HepG2 (cell line): ENCODE data around the gene IQSEC1. TPM values are rescaled to one million over a fixed set of nuclear protein-coding genes. Genes with fewer than 3 reads are reported as not detected.

Source experiments
- ATAC-seq: fragments of 200-7000 bp; cut with Tn5 transposase; 3 replicates; pipeline ENCODE4 v1.9.1; 2020; ENCODE audit warnings: mild to moderate bottlenecking, moderate library complexity
- BruUV-seq: library from RNA; stranded (reverse); fragments of 400-500 nt; replicated peaks from 2 replicates; lab custom pipeline; 2021; lab: Mats Ljungman, UMichigan
- CTCF ChIA-PET: fragments of 300-600 bp; formaldehyde crosslinking; extraction: SDS; loops from one replicate; lab custom pipeline; 2021; ENCODE audit warnings: low total read pairs, inconsistent platforms, low intra/inter-chr PET ratio; lab: Yijun Ruan, JAX
- POLR2A ChIA-PET: fragments of 350-600 bp; sonication (Branson Sonifier 250); formaldehyde crosslinking; loops from one replicate; lab custom pipeline; 2020; ENCODE audit warnings: antibody characterized with exemption, inconsistent platforms; lab: Yijun Ruan, JAX
- DNase-seq: peaks from one replicate; pipeline ENCODE4 v3.0.0-alpha.2; 2015; ENCODE audit warnings: low spot score
- FAIRE-seq: peaks from 3 replicates; lab custom pipeline; 2011; peaks lifted over from hg19 to GRCh38; lab: Jason Lieb, UNC
- H2AFZ ChIP-seq: one replicate; pipeline ENCODE4 v1.6.1; 2011; ENCODE audit warnings: low read length, inconsistent platforms
- H3K27ac ChIP-seq: fragments of 300-600 bp; 3 replicates; pipeline ENCODE4 v1.8.0; 2011; ENCODE audit warnings: mixed run types, mild to moderate bottlenecking, mixed read lengths, low read length, inconsistent platforms; ENCODE audit not compliant: insufficient read depth; ENCODE audit errors: extremely low read length
- H3K27me3 ChIP-seq, 2 experiments: fragments of 200-600 bp in 1 of 2; 2 replicates in 1 of 2; 3 replicates in 1 of 2; pipeline versions ENCODE4 v1.6.0 to v1.8.0; 2011; ENCODE audit warnings: low read length in 2 of 2, mild to moderate bottlenecking in 2 of 2, moderate library complexity in 2 of 2, inconsistent platforms in 1 of 2; ENCODE audit not compliant: insufficient read depth in 2 of 2, control insufficient read depth in 1 of 2
- H3K36me3 ChIP-seq, 2 experiments: fragments of 200-600 bp in 1 of 2; replicated peaks in 1 of 2; 2 replicates in 1 of 2; 3 replicates in 1 of 2; pipeline versions ENCODE4 v1.5.1 to v1.8.0; 2011; ENCODE audit warnings: low read length in 2 of 2, inconsistent platforms in 1 of 2; ENCODE audit not compliant: insufficient read depth in 2 of 2, control insufficient read depth in 1 of 2
- H3K4me1 ChIP-seq: 2 replicates; pipeline ENCODE4 v1.5.1; 2012; ENCODE audit warnings: low read length, inconsistent platforms; ENCODE audit not compliant: insufficient read depth
- H3K4me2 ChIP-seq: 2 replicates; pipeline ENCODE4 v1.6.0; 2011; ENCODE audit warnings: low read depth, low read length, inconsistent platforms
- H3K4me3 ChIP-seq, 3 experiments: fragments of 200-600 bp in 1 of 3; sonication (generic), shearing (Covaris generic) in 1 of 3; replicated peaks in 1 of 3; 2 replicates each; pipeline ENCODE4 v1.5.1; 2011 to 2016; ENCODE audit warnings: low read length in 3 of 3, inconsistent platforms in 2 of 3, low read depth in 2 of 3, mild to moderate bottlenecking in 2 of 3, control low read depth in 1 of 3, mixed read lengths in 1 of 3; ENCODE audit not compliant: insufficient read depth in 1 of 3
- H3K79me2 ChIP-seq: one replicate; pipeline ENCODE4 v1.6.1; 2011; ENCODE audit warnings: low read length, inconsistent platforms; ENCODE audit not compliant: insufficient read depth
- H3K9ac ChIP-seq: 2 replicates; pipeline ENCODE4 v1.6.0; 2011; ENCODE audit warnings: mild to moderate bottlenecking, low read depth, low read length, inconsistent platforms; ENCODE audit not compliant: insufficient read depth
- H3K9me3 ChIP-seq: 2 replicates; pipeline ENCODE4 v1.5.1; 2012; ENCODE audit warnings: mild to moderate bottlenecking, low read length
- H4K20me1 ChIP-seq: 2 replicates; pipeline ENCODE4 v1.6.0; 2011; ENCODE audit warnings: inconsistent platforms, mild to moderate bottlenecking, low read length, moderate library complexity; ENCODE audit not compliant: insufficient read depth
- AGO2 ChIP-seq: fragments of 200-400 bp; formaldehyde crosslinking; optimal IDR thresholded peaks from 2 replicates; pipeline ENCODE3; 2017; ENCODE audit warnings: mild to moderate bottlenecking, low read depth, low read length, moderate library complexity
- ATAD3A ChIP-seq: sonication (generic); formaldehyde crosslinking; IDR thresholded peaks from 2 replicates; pipeline ENCODE4 v1.4.0; 2020; ENCODE audit warnings: missing genetic modification reagents
- DZIP1 ChIP-seq: sonication (generic); formaldehyde crosslinking; IDR thresholded peaks from 2 replicates; pipeline ENCODE4 v1.5.0; 2020; ENCODE audit warnings: mild to moderate bottlenecking, missing genetic modification reagents
- ELF4 ChIP-seq: sonication (generic); formaldehyde crosslinking; IDR thresholded peaks from 2 replicates; pipeline ENCODE4 v1.5.0; 2020; ENCODE audit warnings: missing genetic modification reagents, mild to moderate bottlenecking, moderate library complexity, borderline replicate concordance
- JUND ChIP-seq: sonication (generic); formaldehyde crosslinking; IDR thresholded peaks from 2 replicates; pipeline ENCODE4 v1.8.0; 2022; ENCODE audit warnings: mild to moderate bottlenecking, missing genetic modification reagents
- MAFK ChIP-seq, 2 experiments: IDR thresholded peaks in 1 of 2; conservative IDR thresholded peaks in 1 of 2; 2 replicates each; pipeline ENCODE4 v1.6.1; 2011; ENCODE audit warnings: improper control_type of control experiment in 2 of 2, low read length in 2 of 2
- ZNF12 ChIP-seq: sonication (generic); formaldehyde crosslinking; IDR thresholded peaks from 2 replicates; pipeline ENCODE4 v1.5.0; 2020; ENCODE audit warnings: missing genetic modification reagents
- ZNF550 ChIP-seq: sonication (generic); formaldehyde crosslinking; IDR thresholded peaks from 2 replicates; pipeline ENCODE4 v1.4.0; 2020; ENCODE audit warnings: mild to moderate bottlenecking, missing genetic modification reagents, borderline replicate concordance
- ZNF709 ChIP-seq: sonication (generic); formaldehyde crosslinking; IDR thresholded peaks from 2 replicates; pipeline ENCODE4 v1.5.0; 2020; ENCODE audit warnings: mild to moderate bottlenecking, missing genetic modification reagents
- WGBS: methylation state at CpG from one replicate; pipeline ENCODE4 v1.1.6; 2017; ENCODE audit warnings: low lambda C conversion rate; 5-methylcytosine and 5-hydroxymethylcytosine counted together
- in situ Hi-C: cut with HindIII; loops from 2 replicates; pipeline ENCODE4 v1.10.0; 2017; ENCODE audit warnings: low pct_unique_long_range_greater_than_20kb; ENCODE audit not compliant: extremely low pct_ligation_motif_present
- intact Hi-C: fragments of 100-400 bp; cut with micrococcal nuclease; formaldehyde crosslinking; loops from one replicate; pipeline ENCODE4 v1.10.0; 2022; ENCODE audit not compliant: unreplicated experiment
- polyA plus RNA-seq, 8 experiments: library from polyadenylated mRNA; depleted of rRNA in 3 of 8; stranded (reverse) in 7 of 8; unstranded in 1 of 8; fragments of >200 nt; fragmentation: Illumina TruSeq in 4 of 8; extraction: Trizol in 4 of 8; gene quantifications; 2 replicates each; pipeline versions ENCODE4 v1.2.1 to v1.2.3, GENCODE V29; 2011 to 2016; ENCODE audit warnings: low read depth in 4 of 8, missing spikeins in 1 of 8, mixed read lengths in 1 of 8; ENCODE audit not compliant: insufficient read depth in 1 of 8
- total RNA-seq, 5 experiments: library from RNA; depleted of rRNA; stranded (reverse); fragments of >200 nt; fragmentation: Illumina TruSeq; extraction: Trizol; gene quantifications; 2 replicates each; pipeline ENCODE4 v1.2.3, GENCODE V29; 2016; ENCODE audit warnings: low read depth in 1 of 5
- TF ChIP-seq, protein P1 (sequence below): sonication (generic); formaldehyde crosslinking; IDR thresholded peaks from 2 replicates; pipeline ENCODE4 v1.4.0; 2020; ENCODE audit warnings: low read depth, missing genetic modification reagents

Gene IQSEC1
- total and polyA plus RNA-seq, 2 of the 13 experiments (the other 11 are each of a cell fraction or from before 2014, with no cell fraction given), result 17.4 to 20.2 TPM

DNA sequence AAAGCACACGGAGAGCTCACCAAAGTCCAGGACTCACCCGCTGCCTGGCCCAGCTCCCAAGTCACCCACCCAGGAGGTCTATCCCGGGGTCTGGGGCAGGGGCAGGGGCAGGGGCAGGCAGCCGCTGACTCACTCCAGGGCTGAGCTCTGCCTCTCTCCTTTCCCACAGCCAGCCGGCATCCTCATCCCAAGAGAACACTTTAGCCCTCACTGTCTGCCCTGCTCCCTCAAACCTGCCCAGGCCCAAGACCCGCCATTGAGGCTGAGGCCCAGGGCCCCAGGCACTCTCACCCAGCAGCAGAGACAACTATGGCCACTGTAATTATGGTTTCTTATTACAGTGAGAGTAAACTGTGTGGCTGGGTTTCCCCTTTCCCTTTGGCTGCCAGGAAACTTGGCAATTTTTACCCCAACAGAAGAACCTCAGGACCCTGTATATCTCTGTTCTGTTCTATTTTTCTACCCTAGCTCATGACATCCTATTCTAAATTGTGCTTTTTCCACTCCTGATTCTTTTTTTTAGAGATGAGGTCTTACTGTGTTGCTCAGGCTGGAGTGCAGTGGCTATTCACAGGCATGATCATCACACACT, 53.0 kb downstream of the IQSEC1 start (continued):
- TF ChIP-seq, protein P1, sequence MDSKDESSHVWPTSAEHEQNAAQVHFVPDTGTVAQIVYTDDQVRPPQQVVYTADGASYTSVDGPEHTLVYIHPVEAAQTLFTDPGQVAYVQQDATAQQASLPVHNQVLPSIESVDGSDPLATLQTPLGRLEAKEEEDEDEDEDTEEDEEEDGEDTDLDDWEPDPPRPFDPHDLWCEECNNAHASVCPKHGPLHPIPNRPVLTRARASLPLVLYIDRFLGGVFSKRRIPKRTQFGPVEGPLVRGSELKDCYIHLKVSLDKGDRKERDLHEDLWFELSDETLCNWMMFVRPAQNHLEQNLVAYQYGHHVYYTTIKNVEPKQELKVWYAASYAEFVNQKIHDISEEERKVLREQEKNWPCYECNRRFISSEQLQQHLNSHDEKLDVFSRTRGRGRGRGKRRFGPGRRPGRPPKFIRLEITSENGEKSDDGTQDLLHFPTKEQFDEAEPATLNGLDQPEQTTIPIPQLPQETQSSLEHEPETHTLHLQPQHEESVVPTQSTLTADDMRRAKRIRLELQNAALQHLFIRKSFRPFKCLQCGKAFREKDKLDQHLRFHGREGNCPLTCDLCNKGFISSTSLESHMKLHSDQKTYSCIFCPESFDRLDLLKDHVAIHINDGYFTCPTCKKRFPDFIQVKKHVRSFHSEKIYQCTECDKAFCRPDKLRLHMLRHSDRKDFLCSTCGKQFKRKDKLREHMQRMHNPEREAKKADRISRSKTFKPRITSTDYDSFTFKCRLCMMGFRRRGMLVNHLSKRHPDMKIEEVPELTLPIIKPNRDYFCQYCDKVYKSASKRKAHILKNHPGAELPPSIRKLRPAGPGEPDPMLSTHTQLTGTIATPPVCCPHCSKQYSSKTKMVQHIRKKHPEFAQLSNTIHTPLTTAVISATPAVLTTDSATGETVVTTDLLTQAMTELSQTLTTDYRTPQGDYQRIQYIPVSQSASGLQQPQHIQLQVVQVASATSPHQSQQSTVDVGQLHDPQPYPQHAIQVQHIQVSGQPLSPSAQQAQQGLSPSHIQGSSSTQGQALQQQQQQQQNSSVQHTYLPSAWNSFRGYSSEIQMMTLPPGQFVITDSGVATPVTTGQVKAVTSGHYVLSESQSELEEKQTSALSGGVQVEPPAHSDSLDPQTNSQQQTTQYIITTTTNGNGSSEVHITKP, result no peak

DNA sequence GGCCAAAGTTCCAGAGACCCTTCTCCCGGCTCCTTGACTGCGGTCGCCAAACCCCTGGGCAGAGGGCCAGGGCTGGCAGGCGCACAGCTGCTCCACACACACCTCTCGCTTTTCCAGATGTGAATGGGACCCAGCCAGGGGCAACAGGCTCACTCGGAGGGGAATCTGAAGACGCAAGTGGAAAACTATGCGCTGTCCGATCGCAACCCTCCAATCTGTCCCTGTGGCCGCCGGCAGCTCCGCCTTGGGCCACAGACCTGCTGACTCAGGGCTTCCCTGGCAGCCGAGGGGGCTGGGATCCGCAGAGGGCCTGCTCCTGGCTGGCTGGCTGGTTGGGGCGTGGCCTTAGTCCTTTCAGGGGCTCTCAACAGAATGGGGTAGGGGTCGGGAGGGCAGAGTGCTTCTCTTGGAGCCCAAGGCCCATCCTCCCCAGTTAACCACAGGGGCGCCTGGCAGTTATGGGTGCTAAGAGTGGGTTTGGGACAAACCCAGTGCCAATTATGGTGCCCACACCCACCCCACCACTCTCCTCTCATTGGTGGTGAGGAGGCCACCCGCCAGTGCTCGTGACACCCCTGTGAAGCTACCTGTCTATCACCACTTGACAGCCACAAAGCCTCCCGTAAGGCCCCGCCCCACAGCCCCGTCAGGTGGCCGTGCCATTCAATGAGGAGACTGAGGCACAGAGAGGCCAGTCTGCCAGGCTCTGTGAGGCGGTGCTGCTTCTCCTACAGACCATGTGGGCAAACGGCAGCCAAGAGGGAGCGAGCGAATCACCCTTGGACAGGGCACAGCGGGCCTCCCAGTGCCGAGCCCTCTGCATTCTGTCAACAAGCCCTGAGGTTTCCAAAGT, 53.8 kb downstream of the IQSEC1 start:
- FAIRE-seq, result no peak
- in situ Hi-C loops, result no loop called here
- Histone ChIP-seq H2AFZ (no peak overlapping the region), H3K9ac (no peak overlapping the region), H3K79me2 (no peaks in the 10 kb centered on the region), H3K4me1 (no peaks in the 10 kb centered on the region), H3K36me3 (no peaks in the 10 kb centered on the region), H3K9me3 (no peaks in the 10 kb centered on the region), H3K27ac (no peak overlapping the region), H3K4me3 (no peak overlapping the region), H3K4me2 (no peak overlapping the region), H4K20me1 (no peaks in the 10 kb centered on the region), H3K27me3 (no peaks in the 10 kb centered on the region)
- 94% methylated on average over 9 of the region's 30 CpGs for WGBS
- no TSS peak for BruUV-seq
- ChIA-PET POLR2A (no interaction called here), CTCF (no interaction called here)
- ATAC-seq, result no peak
- DNase-seq, result no peak
- no peak for TF ChIP-seq ELF4 (CRISPR knock-in tag)
- TF ChIP-seq MAFK (conservative IDR thresholded peaks at IDR 0.05 in 1 of 2, IDR thresholded peaks at IDR 0.05 in 1 of 2; ENCODE audit: low read length in 2 of 2), result peak in 1 of 2 experiments; percentile 43; a peak in 2 of 4 replicates
- no peak for TF ChIP-seq ZNF550 (CRISPR knock-in tag)
- TF ChIP-seq ZNF12, result no peak
- no peak for TF ChIP-seq JUND
- TF ChIP-seq AGO2, result peak; percentile 31
- no peak for TF ChIP-seq ZNF709 (CRISPR knock-in tag)
- TF ChIP-seq DZIP1 (CRISPR knock-in tag), result no peak
- no peak for TF ChIP-seq ATAD3A
- TF ChIP-seq, all 625 proteins: peak for 2
- intact Hi-C loops, result no loop called here
